Fibroblast of mammary gland (primary cell): ENCODE data around the gene GMDS.
A peak's percentile ranks its signal among the peaks of the same experiment; 100 is the strongest.

Source experiments
- DNase-seq: peaks from one replicate; pipeline ENCODE4 v3.0.0-alpha.2; 2010; ENCODE audit warnings: low read depth
- H3K4me3 ChIP-seq: 2 replicates; pipeline ENCODE4 v1.5.1; 2011; ENCODE audit warnings: low read depth, mild to moderate bottlenecking, low read length, moderate library complexity; ENCODE audit not compliant: control insufficient read depth
- CTCF ChIP-seq: conservative IDR thresholded peaks from 2 replicates; pipeline ENCODE4 v1.5.1; 2011; ENCODE audit warnings: low read depth, low read length, inconsistent platforms; ENCODE audit not compliant: control insufficient read depth, insufficient read depth

GMDS gene

GRCh38 chr6:1842334-1842733 is 403.1 kb downstream of the GMDS start:
- TF ChIP-seq CTCF = no peak
- no peak for DNase-seq
- no peak overlapping the region for H3K4me3 ChIP-seq

- TF ChIP-seq CTCF = no peak
- peak; percentile 29 for DNase-seq
- H3K4me3 ChIP-seq = no peak overlapping the region
Measured at GRCh38 chr6:1841136-1841535, 404.3 kb downstream of the GMDS start.

DNA sequence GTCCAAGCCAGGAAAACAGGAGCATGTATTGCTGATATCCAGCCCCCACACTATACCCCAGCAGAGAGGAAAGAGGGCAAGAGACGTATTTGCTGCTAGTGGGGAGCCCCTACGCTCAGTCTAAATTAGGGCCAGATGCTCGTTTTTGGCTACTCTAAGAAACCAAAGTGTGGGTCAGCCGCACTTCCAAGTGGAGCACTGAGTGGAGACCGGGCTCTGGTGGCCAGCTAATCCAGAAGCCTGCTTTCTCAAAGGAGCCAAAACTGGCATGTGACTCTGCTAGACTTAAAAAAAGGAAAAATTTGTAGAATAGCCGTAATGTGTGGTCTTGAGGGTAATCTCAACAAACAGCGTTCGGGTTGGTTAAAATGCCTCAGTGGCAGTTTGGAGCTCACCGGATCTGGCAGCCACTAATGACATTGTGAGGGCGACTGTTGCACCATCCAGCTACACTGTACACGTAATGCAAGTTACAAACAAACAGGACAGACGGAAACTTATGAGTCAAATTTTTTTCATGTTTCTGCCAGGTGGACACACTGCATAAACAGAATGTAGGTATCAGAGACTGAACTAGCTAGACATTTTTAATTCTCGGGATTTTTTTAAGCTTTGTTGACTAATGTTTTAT is 404.8 kb downstream of the GMDS start:
- peak; percentile 64 for DNase-seq
- no peak overlapping the region for H3K4me3 ChIP-seq
- no peak for TF ChIP-seq CTCF

- no peak overlapping the region for H3K4me3 ChIP-seq
- TF ChIP-seq CTCF = no peak
- DNase-seq = no peak
Measured at GRCh38 chr6:1839361-1839760, 406.0 kb downstream of the GMDS start.

GRCh38 chr6:1838604-1839213 is 406.7 kb downstream of the GMDS start:
- no peak overlapping the region for H3K4me3 ChIP-seq
- TF ChIP-seq CTCF = no peak
- peak; percentile 16 for DNase-seq

GRCh38 chr6:1837826-1838225 is 407.6 kb downstream of the GMDS start:
- no peak for TF ChIP-seq CTCF

More at GRCh38 chr6:1837826-1838225, 407.6 kb downstream of the GMDS start:
- no peak for DNase-seq
- H3K4me3 ChIP-seq = no peak overlapping the region
